Body of pancreas (tissue), 4 donors: ENCODE measurements around the gene TPK1.

ENCODE experiments used
- CTCF ChIP-seq, 7 experiments: fragments of 450-650 bp in 4 of 7; fragments of 200-600 bp in 3 of 7; sonication (generic) in 3 of 7; IDR thresholded peaks; one replicate each; pipeline ENCODE4 v1.5.1; 2016 to 2019; ENCODE audit warnings: antibody characterized with exemption in 7 of 7
- POLR2A ChIP-seq, 3 donors: fragments of 450-650 bp; IDR thresholded peaks; one replicate each; pipeline ENCODE4 v1.6.1; 2016; ENCODE audit warnings: antibody characterized with exemption in 3 of 3, mild to moderate bottlenecking in 2 of 3

- TF ChIP-seq CTCF (IDR thresholded peaks at IDR 0.05), result no peak
- TF ChIP-seq POLR2A (IDR thresholded peaks at IDR 0.05), result no peak
These were observed 100.2 kb downstream of the TPK1 start for GRCh38 chr7:144735505-144736276.
